Neural cell (in vitro differentiated cells): ENCODE measurements around the gene TMEM123. TPM values are rescaled to one million over a fixed set of nuclear protein-coding genes. Genes with fewer than 3 reads are reported as not detected.
A peak's percentile ranks its signal among the peaks of the same experiment; 100 is the strongest.

Experiments
- H2AFZ ChIP-seq: fragments of 200-600, 300-800 bp; sonication (generic), shearing (Covaris generic); 2 replicates; pipeline ENCODE4 v1.6.0; 2014; ENCODE audit warnings: low read depth, mild to moderate bottlenecking, antibody characterized with exemption, low read length, moderate library complexity
- H3F3A ChIP-seq: fragments of 200-600 bp; shearing (Covaris generic); 2 replicates; pipeline ENCODE4 v1.6.1; 2016; ENCODE audit warnings: mild to moderate bottlenecking, moderate library complexity, mixed read lengths, antibody characterized with exemption, low read length; ENCODE audit not compliant: insufficient read depth, poor library complexity, severe bottlenecking
- H3K27ac ChIP-seq: fragments of 200-600, 300-800 bp; sonication (generic), shearing (Covaris generic); 2 replicates; pipeline ENCODE4 v1.5.1; 2014; ENCODE audit warnings: mild to moderate bottlenecking, low read length, moderate library complexity
- H3K27me3 ChIP-seq: fragments of 300-800, 200-600 bp; sonication (generic), shearing (Covaris generic); 2 replicates; pipeline ENCODE4 v1.6.0; 2014; ENCODE audit warnings: mild to moderate bottlenecking, low read depth, low read length, moderate library complexity; ENCODE audit not compliant: insufficient read depth
- H3K36me3 ChIP-seq: fragments of 300-800, 200-600 bp; sonication (generic), shearing (Covaris generic); 2 replicates; pipeline ENCODE4 v1.5.1; 2014; ENCODE audit warnings: mild to moderate bottlenecking, antibody characterized with exemption, low read length, moderate library complexity; ENCODE audit not compliant: insufficient read depth
- H3K4me2 ChIP-seq: fragments of 300-800, 200-600 bp; sonication (generic), shearing (Covaris generic); 2 replicates; pipeline ENCODE4 v1.6.0; 2014; ENCODE audit warnings: mild to moderate bottlenecking, low read length
- H3K4me3 ChIP-seq: fragments of 300-800, 200-600 bp; sonication (generic), shearing (Covaris generic); 2 replicates; pipeline ENCODE4 v1.5.1; 2014; ENCODE audit warnings: mild to moderate bottlenecking, low read length, moderate library complexity
- H3K79me2 ChIP-seq: fragments of 200-600 bp; shearing (Covaris generic); replicated peaks from 2 replicates; pipeline ENCODE4 v1.6.0; 2014; ENCODE audit warnings: mild to moderate bottlenecking, low read length, moderate library complexity; ENCODE audit not compliant: insufficient read depth
- H3K9ac ChIP-seq: fragments of 300-800, 200-600 bp; sonication (generic), shearing (Covaris generic); 2 replicates; pipeline ENCODE4 v1.6.1; 2016; ENCODE audit warnings: mild to moderate bottlenecking, low read length, mixed read lengths
- H3K9me2 ChIP-seq: fragments of 200-600 bp; shearing (Covaris generic); 2 replicates; pipeline ENCODE4 v1.6.1; 2016; ENCODE audit warnings: mild to moderate bottlenecking, low read length, mixed read lengths; ENCODE audit not compliant: insufficient read depth
- H3K9me3 ChIP-seq: fragments of 200-600, 300-800 bp; sonication (generic), shearing (Covaris generic); 2 replicates; pipeline ENCODE4 v1.6.1; 2016; ENCODE audit warnings: mild to moderate bottlenecking, mixed run types, low read length, moderate library complexity, mixed read lengths
- H4K20me1 ChIP-seq: fragments of 200-600 bp; shearing (Covaris generic); 2 replicates; pipeline ENCODE4 v1.6.1; 2016; ENCODE audit warnings: mild to moderate bottlenecking, mixed run types; ENCODE audit not compliant: insufficient read depth
- EP300 ChIP-seq: fragments of 450-650 bp; conservative IDR thresholded peaks from 2 replicates; pipeline ENCODE4 v1.6.1; 2014; ENCODE audit warnings: antibody characterized with exemption, mild to moderate bottlenecking, moderate library complexity; ENCODE audit not compliant: poor library complexity, severe bottlenecking
- EZH2 ChIP-seq: fragments of 200-600, 300-800 bp; shearing (Covaris generic), sonication (generic); IDR thresholded peaks from 2 replicates; pipeline ENCODE4 v1.6.1; 2014; ENCODE audit warnings: antibody characterized with exemption, low read length, borderline replicate concordance, mild to moderate bottlenecking; ENCODE audit not compliant: insufficient read depth, poor library complexity, severe bottlenecking
- MXI1 ChIP-seq: fragments of 450-650 bp; conservative IDR thresholded peaks from 2 replicates; pipeline ENCODE4 v1.6.1; 2014; ENCODE audit warnings: antibody characterized with exemption, mild to moderate bottlenecking; ENCODE audit not compliant: poor library complexity, severe bottlenecking
- POLR2AphosphoS5 ChIP-seq: IDR thresholded peaks from 2 replicates; pipeline ENCODE4 v1.6.1; 2012
- RAD21 ChIP-seq: fragments of 450-650 bp; conservative IDR thresholded peaks from 2 replicates; pipeline ENCODE4 v1.6.1; 2014; ENCODE audit warnings: antibody characterized with exemption, mild to moderate bottlenecking, moderate library complexity
- SMC3 ChIP-seq: fragments of 450-650 bp; conservative IDR thresholded peaks from 2 replicates; pipeline ENCODE4 v1.6.1; 2014; ENCODE audit warnings: antibody characterized with exemption, mild to moderate bottlenecking, moderate library complexity; ENCODE audit not compliant: poor library complexity
- TAF1 ChIP-seq: IDR thresholded peaks from 2 replicates; pipeline ENCODE4 v1.6.1; 2012; ENCODE audit warnings: low read depth
- polyA plus RNA-seq: library from polyadenylated mRNA; depleted of rRNA; stranded (reverse); fragments of >200 nt; gene quantifications from 2 replicates; pipeline ENCODE4 v1.2.3, GENCODE V29; 2014
- TF ChIP-seq, protein P1 (sequence below): IDR thresholded peaks from 2 replicates; pipeline ENCODE4 v1.6.1; 2012; ENCODE audit warnings: borderline replicate concordance
- TF ChIP-seq, protein P2 (sequence below): fragments of 450-650 bp; IDR thresholded peaks from 2 replicates; pipeline ENCODE4 v1.5.1; 2014; ENCODE audit warnings: antibody characterized with exemption, mild to moderate bottlenecking, moderate library complexity; ENCODE audit not compliant: poor library complexity, severe bottlenecking

Gene TMEM123
- polyA plus RNA-seq, 1 donor from 2014 or later = 7.7 TPM

DNA sequence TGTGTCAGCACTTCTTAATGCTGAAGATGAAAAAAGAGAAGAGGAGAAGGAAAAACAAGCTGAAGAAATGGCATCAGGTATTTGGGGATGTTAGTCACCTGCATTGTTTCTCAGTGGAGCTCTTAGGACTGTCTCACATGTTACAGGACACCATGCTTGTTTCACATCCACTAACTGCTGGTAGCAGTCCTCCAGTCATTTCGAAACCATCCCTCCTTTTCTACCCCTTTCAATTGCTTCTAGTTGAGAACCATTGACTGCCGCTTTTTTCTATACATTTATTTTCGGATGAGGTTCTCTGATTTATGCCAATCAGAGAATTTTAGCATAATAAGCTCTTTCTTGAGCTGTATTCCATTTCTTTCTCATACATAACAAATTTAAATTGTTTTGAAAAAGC, 84.1 kb downstream of the TMEM123 start:
- Histone ChIP-seq H4K20me1 (no peaks in the 10 kb centered on the region), H3K79me2 (no peaks in the 10 kb centered on the region), H3K4me3 (no peak overlapping the region), H3K9me2 (no peaks in the 10 kb centered on the region), H3F3A (peaks cover 3% of the 10 kb centered on the region), H3K9ac (no peak overlapping the region), H3K4me2 (no peak overlapping the region), H2AFZ (no peak overlapping the region), H3K9me3 (no peaks in the 10 kb centered on the region), H3K27ac (no peak overlapping the region), H3K36me3 (peaks cover 16% of the 10 kb centered on the region), H3K27me3 (no peaks in the 10 kb centered on the region)
- TF ChIP-seq, protein P1, sequence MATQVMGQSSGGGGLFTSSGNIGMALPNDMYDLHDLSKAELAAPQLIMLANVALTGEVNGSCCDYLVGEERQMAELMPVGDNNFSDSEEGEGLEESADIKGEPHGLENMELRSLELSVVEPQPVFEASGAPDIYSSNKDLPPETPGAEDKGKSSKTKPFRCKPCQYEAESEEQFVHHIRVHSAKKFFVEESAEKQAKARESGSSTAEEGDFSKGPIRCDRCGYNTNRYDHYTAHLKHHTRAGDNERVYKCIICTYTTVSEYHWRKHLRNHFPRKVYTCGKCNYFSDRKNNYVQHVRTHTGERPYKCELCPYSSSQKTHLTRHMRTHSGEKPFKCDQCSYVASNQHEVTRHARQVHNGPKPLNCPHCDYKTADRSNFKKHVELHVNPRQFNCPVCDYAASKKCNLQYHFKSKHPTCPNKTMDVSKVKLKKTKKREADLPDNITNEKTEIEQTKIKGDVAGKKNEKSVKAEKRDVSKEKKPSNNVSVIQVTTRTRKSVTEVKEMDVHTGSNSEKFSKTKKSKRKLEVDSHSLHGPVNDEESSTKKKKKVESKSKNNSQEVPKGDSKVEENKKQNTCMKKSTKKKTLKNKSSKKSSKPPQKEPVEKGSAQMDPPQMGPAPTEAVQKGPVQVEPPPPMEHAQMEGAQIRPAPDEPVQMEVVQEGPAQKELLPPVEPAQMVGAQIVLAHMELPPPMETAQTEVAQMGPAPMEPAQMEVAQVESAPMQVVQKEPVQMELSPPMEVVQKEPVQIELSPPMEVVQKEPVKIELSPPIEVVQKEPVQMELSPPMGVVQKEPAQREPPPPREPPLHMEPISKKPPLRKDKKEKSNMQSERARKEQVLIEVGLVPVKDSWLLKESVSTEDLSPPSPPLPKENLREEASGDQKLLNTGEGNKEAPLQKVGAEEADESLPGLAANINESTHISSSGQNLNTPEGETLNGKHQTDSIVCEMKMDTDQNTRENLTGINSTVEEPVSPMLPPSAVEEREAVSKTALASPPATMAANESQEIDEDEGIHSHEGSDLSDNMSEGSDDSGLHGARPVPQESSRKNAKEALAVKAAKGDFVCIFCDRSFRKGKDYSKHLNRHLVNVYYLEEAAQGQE = no peak
- no peak for TF ChIP-seq SMC3
- no peak for TF ChIP-seq MXI1
- no peak for TF ChIP-seq POLR2AphosphoS5
- TF ChIP-seq RAD21 = no peak
- no peak for TF ChIP-seq EZH2
- TF ChIP-seq TAF1 = no peak
- TF ChIP-seq EP300 = no peak
- TF ChIP-seq, protein P2, sequence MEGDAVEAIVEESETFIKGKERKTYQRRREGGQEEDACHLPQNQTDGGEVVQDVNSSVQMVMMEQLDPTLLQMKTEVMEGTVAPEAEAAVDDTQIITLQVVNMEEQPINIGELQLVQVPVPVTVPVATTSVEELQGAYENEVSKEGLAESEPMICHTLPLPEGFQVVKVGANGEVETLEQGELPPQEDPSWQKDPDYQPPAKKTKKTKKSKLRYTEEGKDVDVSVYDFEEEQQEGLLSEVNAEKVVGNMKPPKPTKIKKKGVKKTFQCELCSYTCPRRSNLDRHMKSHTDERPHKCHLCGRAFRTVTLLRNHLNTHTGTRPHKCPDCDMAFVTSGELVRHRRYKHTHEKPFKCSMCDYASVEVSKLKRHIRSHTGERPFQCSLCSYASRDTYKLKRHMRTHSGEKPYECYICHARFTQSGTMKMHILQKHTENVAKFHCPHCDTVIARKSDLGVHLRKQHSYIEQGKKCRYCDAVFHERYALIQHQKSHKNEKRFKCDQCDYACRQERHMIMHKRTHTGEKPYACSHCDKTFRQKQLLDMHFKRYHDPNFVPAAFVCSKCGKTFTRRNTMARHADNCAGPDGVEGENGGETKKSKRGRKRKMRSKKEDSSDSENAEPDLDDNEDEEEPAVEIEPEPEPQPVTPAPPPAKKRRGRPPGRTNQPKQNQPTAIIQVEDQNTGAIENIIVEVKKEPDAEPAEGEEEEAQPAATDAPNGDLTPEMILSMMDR = no peak

DNA sequence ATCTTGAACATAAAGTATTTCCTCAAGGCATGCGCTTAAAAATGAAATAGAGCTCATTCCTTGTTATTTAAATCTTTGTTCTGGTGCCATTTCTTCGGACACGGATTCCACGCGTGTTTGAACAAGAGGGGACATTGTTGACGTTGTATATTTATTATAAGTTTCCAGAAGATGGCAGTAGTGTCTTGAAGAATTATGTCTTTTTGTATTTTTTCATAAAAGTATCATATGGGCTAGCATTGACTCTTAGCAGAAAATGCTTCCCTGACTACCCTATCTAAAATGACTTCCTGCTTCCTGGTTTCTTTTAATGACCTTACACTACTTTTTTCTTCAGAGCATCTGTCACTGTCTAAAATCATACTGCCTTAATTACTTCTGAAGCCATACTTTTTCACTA, 85.2 kb downstream of the TMEM123 start:
- no peak overlapping the region for H3K27ac ChIP-seq
- H3F3A ChIP-seq = peaks cover 3% of the 10 kb centered on the region
- H3K36me3 ChIP-seq = peaks cover 16% of the 10 kb centered on the region
- no peaks in the 10 kb centered on the region for H3K9me3 ChIP-seq
- H3K9me2 ChIP-seq = no peaks in the 10 kb centered on the region
- H3K4me3 ChIP-seq = no peak overlapping the region
- no peak overlapping the region for H3K4me2 ChIP-seq
- no peaks in the 10 kb centered on the region for H4K20me1 ChIP-seq
- H2AFZ ChIP-seq = no peak overlapping the region
- H3K79me2 ChIP-seq = no peaks in the 10 kb centered on the region
- H3K27me3 ChIP-seq = no peaks in the 10 kb centered on the region
- TF ChIP-seq SMC3 = peak; percentile 52
- TF ChIP-seq, protein P2 = peak; percentile 55
- TF ChIP-seq, protein P1 = no peak
- TF ChIP-seq EZH2 = no peak
- peak; percentile 50 for TF ChIP-seq RAD21
- no peak overlapping the region for H3K9ac ChIP-seq
